ENCODE data around the gene TMEM134. TPM values are rescaled to one million over a fixed set of nuclear protein-coding genes. Genes with fewer than 3 reads are reported as not detected.

Gene TMEM134
- total and polyA plus RNA-seq, 10 of the 15 experiments (the other 5 are each of a cell fraction or from before 2014, with no cell fraction given): 1.6 to 93.8 (median 27.8) TPM

GRCh38 chr11:67437082-67437808 lies 31.8 kb downstream of the TMEM134 start, which contains the start of gene PTPRCAP:
PTPRCAP (minus strand) TSS chr11:67437682; CDS start chr11:67437619, 63 bp downstream.
- RAD21 ChIA-PET (ENCODE audit: unreplicated experiment): interaction anchor here (0.6 to 7.2 kb wide), 19 partner anchors 9 to 193 kb away, joined by 3 to 112 read pairs (median 7); partner anchors contain the start of genes AIP, NUDT8, PITPNM1 and POLD4
- intact Hi-C loops (cut with micrococcal nuclease; ENCODE audit: unreplicated experiment): loop anchor here (2.0 to 5.0 kb wide), 4 partner anchors 32 to 70 kb away; partner anchors contain the start of genes PPP1CA, TBC1D10C and TMEM134
- BruUV-seq (replicated peaks): TSS peak; percentile 64
- H3K4me1 ChIP-seq (ENCODE audit: control insufficient read depth, insufficient read depth, low read length): peaks cover 36% of the 10 kb centered on the region
- SMC1A ChIA-PET (ENCODE audit: uncharacterized antibody, unreplicated experiment): interaction anchor here (0.7 to 4.2 kb wide), 15 partner anchors 8 to 196 kb away, joined by 3 to 46 read pairs (median 6); partner anchors contain the start of genes AIP, PITPNM1, PPP1CA and RAD9A
- no peaks in the 10 kb centered on the region for H4K20me1 ChIP-seq (ENCODE audit: control insufficient read depth, insufficient read depth)
- peaks cover 6 to 21% of the 10 kb centered on the region in 2 experiments; a peak in 3 of 4 replicates for H3K36me3 ChIP-seq (ENCODE audit: control insufficient read depth in 2 of 2, insufficient read depth in 2 of 2, low read length in 1 of 2)
- ATAC-seq (peak; percentile 46), FAIRE-seq (peak; percentile 31), DNase-seq (ENCODE audit: low read depth, low spot score) (no peak)
- POLR2A ChIA-PET: interaction anchor here (0.6 to 4.7 kb wide), 20 partner anchors 9 to 192 kb away, joined by 3 to 95 read pairs (median 6); partner anchors contain the start of genes AIP, CDK2AP2, GRK2 and NUDT8
- H3K9me3 ChIP-seq (replicated peaks; ENCODE audit: control insufficient read depth, insufficient read depth, low read length): no peaks in the 10 kb centered on the region
- no peak within 1 kb of the TSS for H2AFZ ChIP-seq (ENCODE audit: control insufficient read depth, low read depth, low read length)
- H3K79me2 ChIP-seq (ENCODE audit: control insufficient read depth, insufficient read depth, low read length): peaks cover 57% of the 10 kb centered on the region
- H3K9ac ChIP-seq (ENCODE audit: control insufficient read depth, insufficient read depth, low read length): peak within 1 kb of the TSS; percentile 99
- no peaks in the 10 kb centered on the region for H3K27me3 ChIP-seq (replicated peaks in 1 of 2; ENCODE audit: control insufficient read depth in 2 of 2, insufficient read depth in 2 of 2, low read length in 1 of 2)
- H3K4me3 ChIP-seq: peak within 1 kb of the TSS; percentile 90
- WGBS (ENCODE audit: insufficient coverage, insufficient replicate concordance, low lambda C conversion rate, missing lambda C conversion rate): 0% methylated on average over 16 of the region's 26 CpGs
- in situ Hi-C loops (cut with MboI): no loop called here
- H3K27ac ChIP-seq (ENCODE audit: control insufficient read depth, insufficient read depth): peak within 1 kb of the TSS; percentile 99
- peak within 1 kb of the TSS; percentile 86 for H3K4me2 ChIP-seq (ENCODE audit: control insufficient read depth, insufficient read depth)
- CTCF ChIA-PET: interaction anchor here (0.5 to 4.3 kb wide), 20 partner anchors 8 to 219 kb away, joined by 3 to 53 read pairs (median 4); partner anchors contain the start of genes CDK2AP2, PPP1CA, RPS6KB2 and TBC1D10C
- no peak for TF ChIP-seq BCL11A (IDR thresholded peaks at IDR 0.05; ENCODE audit: low read depth, low read length)
- no peak for TF ChIP-seq CEBPB (IDR thresholded peaks at IDR 0.05; ENCODE audit: borderline replicate concordance in 1 of 2, low read depth in 2 of 2, low read length in 2 of 2)
- TF ChIP-seq TCF12 (IDR thresholded peaks at IDR 0.05; ENCODE audit: low read depth, low read length): 0 out of 2 replicates have a peak, but pooled peaks have one; percentile 66
- peak in 1 of 2 experiments; percentile 25; a peak in 1 of 4 replicates for TF ChIP-seq ETV6 (conservative IDR thresholded peaks at IDR 0.05 in 1 of 2, IDR thresholded peaks at IDR 0.05 in 1 of 2; ENCODE audit: borderline replicate concordance in 1 of 2, low read depth in 1 of 2)
- 0 out of 2 replicates have a peak, but pooled peaks have one; percentile 34 for TF ChIP-seq BACH1 (IDR thresholded peaks at IDR 0.05; ENCODE audit: borderline replicate concordance)
- no peak for TF ChIP-seq NFYA (IDR thresholded peaks at IDR 0.05; ENCODE audit: borderline replicate concordance, low read depth, low read length)
- no peak for TF ChIP-seq EZH2 (IDR thresholded peaks at IDR 0.05; ENCODE audit: borderline replicate concordance, control insufficient read depth, low read depth, low read length)
- TF ChIP-seq JUND (IDR thresholded peaks at IDR 0.05; ENCODE audit: low read depth, low read length): no peak
- TF ChIP-seq RCOR1 (conservative IDR thresholded peaks at IDR 0.05; ENCODE audit: low read depth, low read length): no peak
- TF ChIP-seq ZNF622 (IDR thresholded peaks at IDR 0.05): no peak
- TF ChIP-seq MXI1 (IDR thresholded peaks at IDR 0.05; ENCODE audit: low read depth, low read length): 0 out of 2 replicates have a peak, but pooled peaks have one; percentile 19
- no peak for TF ChIP-seq KLF5 (IDR thresholded peaks at IDR 0.05; ENCODE audit: partially characterized antibody)
- peak; percentile 51; the same call in 1 of the 2 replicates for TF ChIP-seq GATAD2B (conservative IDR thresholded peaks at IDR 0.05; ENCODE audit: low read depth)
- peak; percentile 56; the same call in 1 of the 2 replicates for TF ChIP-seq EED (IDR thresholded peaks at IDR 0.05; ENCODE audit: low read depth)
- TF ChIP-seq IKZF1 (conservative IDR thresholded peaks at IDR 0.05): peak; percentile 74
- peak; percentile 35 for TF ChIP-seq CHD1 (IDR thresholded peaks at IDR 0.05; ENCODE audit: low read depth, low read length)
- no peak for TF ChIP-seq RFX5 (IDR thresholded peaks at IDR 0.05; ENCODE audit: low read depth, low read length)
- peak in 1 of 2 experiments; percentile 19; a peak in 1 of 3 replicates for TF ChIP-seq EGR1 (IDR thresholded peaks at IDR 0.05; ENCODE audit: borderline replicate concordance in 1 of 2, low read depth in 2 of 2, low read length in 2 of 2)
- TF ChIP-seq HDGF (IDR thresholded peaks at IDR 0.05): 0 out of 2 replicates have a peak, but pooled peaks have one; percentile 23
- TF ChIP-seq POLR2AphosphoS5 (IDR thresholded peaks at IDR 0.05; ENCODE audit: low read length): peak; percentile 97
- peak; percentile 64 for TF ChIP-seq DPF2 (IDR thresholded peaks at IDR 0.05)
- peak; percentile 50 for TF ChIP-seq CBFB (IDR thresholded peaks at IDR 0.05; ENCODE audit: low read depth)
- TF ChIP-seq SMAD5 (IDR thresholded peaks at IDR 0.05; ENCODE audit: low read depth): peak; percentile 87
- no peak for TF ChIP-seq PML (IDR thresholded peaks at IDR 0.05; ENCODE audit: low read length)

All from GM12878 (cell line).